ENCODE measurements around the gene JSRP1. TPM values are rescaled to one million over a fixed set of nuclear protein-coding genes. Genes with fewer than 3 reads are reported as not detected.

JSRP1 gene
- total RNA-seq, 1 donor from 2014 or later = not detected

DNA sequence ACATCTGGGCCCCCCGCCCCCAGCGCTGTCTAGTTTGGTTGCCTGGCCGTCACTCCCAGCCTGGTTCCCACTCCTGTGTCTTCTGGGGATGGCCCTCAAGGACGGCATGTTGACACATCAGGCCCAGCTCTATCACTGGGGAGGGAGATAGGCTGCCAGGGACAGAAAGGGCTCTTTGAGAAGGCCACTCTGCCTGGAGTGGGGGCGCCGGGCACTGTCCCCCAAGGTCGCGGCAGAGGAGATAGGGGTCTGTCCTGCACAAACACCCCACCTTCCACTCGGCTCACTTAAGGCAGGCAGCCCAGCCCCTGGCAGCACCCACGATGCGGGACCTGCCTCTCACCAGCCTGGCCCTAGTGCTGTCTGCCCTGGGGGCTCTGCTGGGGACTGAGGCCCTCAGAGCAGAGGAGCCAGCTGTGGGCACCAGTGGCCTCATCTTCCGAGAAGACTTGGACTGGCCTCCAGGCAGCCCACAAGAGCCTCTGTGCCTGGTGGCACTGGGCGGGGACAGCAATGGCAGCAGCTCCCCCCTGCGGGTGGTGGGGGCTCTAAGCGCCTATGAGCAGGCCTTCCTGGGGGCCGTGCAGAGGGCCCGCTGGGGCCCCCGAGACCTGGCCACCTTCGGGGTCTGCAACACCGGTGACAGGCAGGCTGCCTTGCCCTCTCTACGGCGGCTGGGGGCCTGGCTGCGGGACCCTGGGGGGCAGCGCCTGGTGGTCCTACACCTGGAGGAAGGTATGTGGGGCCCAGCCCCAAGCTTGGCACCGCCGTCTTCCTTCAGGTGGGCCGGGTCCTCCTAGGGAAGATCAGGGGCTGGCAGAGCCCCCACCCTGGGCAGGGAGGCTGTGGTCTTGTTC, 7.0 kb downstream of the JSRP1 start, which contains the start of gene AMH:
TSS of gene AMH (plus strand) at position 314 of the 857 bp plus-strand sequence. CDS start at position 324, 10 bp downstream.
- Histone ChIP-seq H3K36me3 (peaks cover 45% of the 10 kb centered on the region), H3K27ac (no peak within 1 kb of the TSS), H3K4me3 (no peak within 1 kb of the TSS), H3K9me3 (no peaks in the 10 kb centered on the region), H3K4me1 (peaks cover 43% of the 10 kb centered on the region), H3K27me3 (ENCODE audit: low read depth) (peaks cover 50% of the 10 kb centered on the region)
- DNase-seq = no peak
- intact Hi-C loops (cut with DNase I) = no loop called here
- TF ChIP-seq CTCF (IDR thresholded peaks at IDR 0.05) = no peak
- no peak for ATAC-seq

DNA sequence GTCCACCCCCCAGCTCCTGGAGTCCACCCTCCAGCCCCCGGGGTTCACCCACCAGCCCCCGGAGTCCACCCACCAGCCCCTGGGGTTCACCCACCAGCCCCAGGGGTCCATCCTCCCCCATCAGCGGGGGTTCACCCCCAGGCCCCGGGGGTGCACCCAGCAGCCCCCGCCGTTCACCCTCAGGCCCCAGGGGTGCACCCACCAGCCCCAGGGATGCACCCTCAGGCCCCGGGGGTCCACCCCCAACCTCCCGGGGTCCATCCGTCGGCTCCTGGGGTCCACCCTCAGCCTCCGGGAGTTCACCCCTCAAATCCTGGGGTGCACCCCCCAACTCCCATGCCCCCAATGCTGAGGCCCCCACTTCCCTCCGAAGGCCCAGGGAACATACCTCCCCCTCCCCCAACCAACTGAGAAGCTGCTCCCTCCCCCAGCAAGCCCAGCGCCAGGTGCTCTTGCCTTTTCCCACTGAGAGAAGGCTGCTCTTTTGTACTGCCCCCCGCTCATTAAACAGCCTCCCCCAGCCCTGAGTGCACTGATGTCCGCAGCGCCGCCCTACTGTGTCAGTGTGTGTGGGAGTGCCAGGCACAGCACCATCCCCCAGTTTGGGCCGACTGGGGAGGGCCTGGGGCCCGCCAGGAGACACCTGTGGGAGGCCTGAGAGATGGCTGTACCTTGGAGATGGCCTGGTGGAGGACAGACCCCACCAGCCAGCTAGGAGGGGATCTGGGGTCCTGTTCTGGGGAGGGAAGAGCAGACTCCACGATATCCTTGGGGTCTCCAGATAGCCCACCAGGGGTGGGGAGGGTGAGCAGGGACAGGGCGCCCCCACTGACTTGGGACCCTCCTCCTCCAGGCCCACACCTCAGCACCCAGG, 7.8 kb downstream of the JSRP1 start:
- no peak for TF ChIP-seq CTCF (IDR thresholded peaks at IDR 0.05)
- intact Hi-C loops (cut with DNase I) = no loop called here
- Histone ChIP-seq H3K27me3 (ENCODE audit: low read depth) (peaks cover 41% of the 10 kb centered on the region), H3K4me3 (no peak overlapping the region), H3K4me1 (peaks cover 41% of the 10 kb centered on the region), H3K36me3 (peaks cover 54% of the 10 kb centered on the region), H3K27ac (no peak overlapping the region), H3K9me3 (no peaks in the 10 kb centered on the region)
- DNase-seq (no peak), ATAC-seq (no peak)

DNA sequence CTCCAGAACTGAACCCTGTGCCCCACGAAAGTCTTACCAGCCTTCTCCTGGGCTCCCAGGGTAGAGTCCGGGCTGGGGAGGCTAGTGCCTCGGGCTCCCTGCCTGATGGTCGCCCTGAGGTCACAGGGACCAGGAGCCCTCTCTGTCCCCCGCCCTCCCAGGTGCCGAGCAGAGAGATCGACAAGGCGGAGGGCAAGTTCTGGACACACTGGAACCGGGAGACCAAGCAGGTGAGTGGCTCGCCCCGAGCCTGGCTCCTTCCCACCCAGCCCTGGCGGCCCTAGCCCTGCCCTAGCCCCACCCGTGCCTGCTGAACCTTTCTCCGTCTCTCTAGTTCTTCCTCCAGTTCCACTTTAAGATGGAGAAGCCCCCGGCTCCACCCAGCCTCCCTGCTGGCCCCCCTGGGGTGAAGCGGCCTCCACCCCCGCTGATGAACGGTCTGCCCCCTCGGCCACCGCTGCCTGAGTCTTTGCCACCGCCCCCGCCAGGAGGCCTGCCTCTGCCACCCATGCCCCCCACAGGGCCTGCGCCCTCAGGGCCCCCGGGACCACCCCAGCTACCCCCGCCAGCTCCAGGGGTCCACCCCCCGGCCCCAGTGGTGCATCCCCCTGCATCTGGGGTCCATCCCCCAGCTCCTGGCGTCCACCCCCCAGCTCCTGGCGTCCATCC, 8.7 kb downstream of the JSRP1 start:
- TF ChIP-seq CTCF (IDR thresholded peaks at IDR 0.05) = no peak
- H3K27ac ChIP-seq = no peak overlapping the region
- ATAC-seq = no peak
- no peak overlapping the region for H3K4me3 ChIP-seq
- H3K27me3 ChIP-seq (ENCODE audit: low read depth) = peaks cover 33% of the 10 kb centered on the region
- H3K4me1 ChIP-seq = peaks cover 41% of the 10 kb centered on the region
- DNase-seq = no peak
- no peaks in the 10 kb centered on the region for H3K9me3 ChIP-seq
- intact Hi-C loops (cut with DNase I) = no loop called here
- peaks cover 62% of the 10 kb centered on the region for H3K36me3 ChIP-seq

DNA sequence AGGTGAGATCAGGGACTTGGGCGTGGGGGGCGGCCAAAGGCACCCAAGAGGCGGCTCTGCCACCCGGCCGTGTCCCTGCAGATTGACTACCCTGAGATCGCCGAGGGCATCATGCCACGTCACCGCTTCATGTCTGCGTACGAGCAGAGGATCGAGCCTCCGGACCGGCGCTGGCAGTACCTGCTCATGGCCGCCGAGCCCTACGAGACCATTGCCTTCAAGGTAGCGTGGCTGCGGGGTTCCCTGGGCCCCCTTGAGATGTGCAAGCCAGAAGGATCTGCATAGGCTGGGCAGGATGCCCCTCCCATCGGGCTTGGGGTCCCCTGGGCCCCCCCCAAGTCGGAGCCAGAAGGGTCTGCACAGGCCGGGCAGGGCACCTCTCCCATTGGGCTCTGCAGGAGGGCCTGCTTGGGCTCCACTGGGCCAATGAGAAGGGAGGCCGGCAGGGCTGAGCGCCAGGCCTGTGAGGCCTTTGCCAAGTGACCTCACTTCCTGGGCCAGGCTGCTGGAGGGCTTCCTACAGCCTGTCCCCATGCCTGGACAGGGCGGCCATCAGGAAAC, 9.3 kb downstream of the JSRP1 start:
- DNase-seq (no peak), ATAC-seq (peak in 1 of 2 donors; percentile 1)
- peaks cover 26% of the 10 kb centered on the region for H3K27me3 ChIP-seq (ENCODE audit: low read depth)
- peaks cover 41% of the 10 kb centered on the region for H3K4me1 ChIP-seq
- no peak overlapping the region for H3K4me3 ChIP-seq
- peaks cover 64% of the 10 kb centered on the region for H3K36me3 ChIP-seq
- TF ChIP-seq CTCF (IDR thresholded peaks at IDR 0.05) = no peak
- intact Hi-C loops (cut with DNase I) = no loop called here
- no peaks in the 10 kb centered on the region for H3K9me3 ChIP-seq
- no peak overlapping the region for H3K27ac ChIP-seq
